IPS-NIHi7 (cell line): Measurements from ENCODE around the gene POU5F2.

Experiments used
- DNase-seq: peaks from one replicate; pipeline ENCODE4 v3.0.0; 2012; ENCODE audit warnings: mixed read lengths; ENCODE audit errors: extremely low spot score

POU5F2 gene

DNA sequence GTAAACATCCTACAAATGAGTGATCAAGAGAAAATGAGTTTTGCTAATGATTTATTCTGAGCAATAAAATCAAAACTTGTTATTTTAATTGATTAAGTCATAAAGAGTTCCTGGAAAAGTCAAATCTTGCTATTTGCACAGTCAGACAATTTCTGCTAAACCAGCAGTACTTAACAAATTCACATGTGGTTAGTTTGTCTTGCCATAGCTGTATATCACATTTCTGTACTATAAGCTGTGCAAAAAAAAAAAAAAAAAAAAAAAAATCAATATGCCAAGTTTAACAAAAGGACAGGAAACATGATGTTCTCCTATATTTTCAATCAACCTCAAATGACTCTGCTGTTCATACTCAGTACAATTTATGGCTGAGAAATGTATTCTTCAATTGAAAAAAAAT, 24.9 kb downstream of the POU5F2 start:
- no peak for DNase-seq

DNA sequence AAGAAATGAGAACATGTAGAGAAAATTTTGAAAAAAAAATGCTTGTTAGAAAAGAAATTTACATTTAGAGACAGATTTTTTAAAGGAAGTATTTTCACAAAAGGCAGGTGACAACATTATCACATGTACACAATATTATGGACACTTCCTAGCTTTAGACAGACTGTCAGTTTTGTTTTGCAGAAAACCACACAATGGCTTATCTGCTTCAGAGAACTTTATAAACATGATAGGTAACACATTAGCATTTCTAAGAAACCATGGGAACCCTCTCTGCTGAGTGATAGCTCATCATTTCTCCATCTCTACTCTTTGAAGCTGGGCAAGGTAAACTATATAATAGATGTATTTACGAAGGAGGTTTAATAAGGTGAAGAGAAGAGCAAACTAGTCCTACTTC, 25.6 kb downstream of the POU5F2 start:
- DNase-seq: no peak

- no peak for DNase-seq
Measured at GRCh38 chr5:93715327-93715726, 26.1 kb downstream of the POU5F2 start.

DNA sequence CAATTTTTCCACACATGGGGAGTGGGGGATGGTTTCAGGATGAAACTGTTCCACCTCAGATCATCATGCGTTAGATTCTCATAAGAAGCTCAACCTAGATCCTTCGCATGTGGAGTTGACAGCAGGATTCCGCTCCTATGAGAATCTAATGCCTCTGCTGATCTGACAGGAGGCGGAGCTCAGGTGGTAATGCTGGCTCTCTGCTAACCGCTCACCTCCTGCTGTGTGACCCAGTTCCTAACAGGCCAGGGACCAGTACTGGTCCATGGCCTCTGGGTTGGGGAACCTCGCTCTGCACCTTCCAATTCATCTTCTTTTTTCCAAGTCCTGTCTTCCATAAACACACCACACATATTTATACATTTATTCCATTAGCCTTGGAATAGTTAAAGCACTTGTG, 33.0 kb downstream of the POU5F2 start:
- DNase-seq: no peak

GRCh38 chr5:93705896-93706295, 35.5 kb downstream of the POU5F2 start:
- no peak for DNase-seq

DNA sequence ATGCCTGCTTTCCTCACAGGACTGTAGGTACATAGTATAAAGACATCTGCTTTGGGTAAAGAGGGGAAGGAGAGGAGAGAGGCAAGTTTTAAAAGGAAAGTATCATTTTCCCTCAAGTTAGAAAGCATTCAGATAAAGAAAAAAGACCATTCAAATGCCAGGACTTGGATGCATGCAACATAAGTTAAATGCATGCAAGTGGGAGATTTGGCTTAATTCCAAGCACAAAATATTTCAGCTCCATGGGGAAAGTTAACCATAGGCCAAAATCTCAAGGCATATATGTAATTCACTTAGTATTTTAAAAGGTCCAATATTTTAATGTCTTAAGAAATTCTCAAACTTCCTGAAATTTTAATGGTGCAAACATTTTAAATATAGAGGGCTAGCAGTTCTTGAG, 36.4 kb downstream of the POU5F2 start:
- DNase-seq: no peak

- DNase-seq: no peak
Measured at GRCh38 chr5:93691997-93692396, 49.4 kb downstream of the POU5F2 start.
